ENCODE measurements around the gene CBX5.
A peak's percentile ranks its signal among the peaks of the same experiment; 100 is the strongest.

CBX5 gene

GRCh38 chr12:54200412-54200811, 79.5 kb downstream of the CBX5 start:
- Histone ChIP-seq H2BK12ac (ENCODE audit: low read length in 2 of 2) (no peak overlapping the region), H3K4me3 (ENCODE audit: insufficient read depth in 1 of 2, low read depth in 1 of 2, low read length in 2 of 2) (no peak overlapping the region), H3K4me1 (ENCODE audit: control insufficient read depth, insufficient read depth, low read depth, low read length) (peaks cover 2% of the 10 kb centered on the region), H2AFZ (ENCODE audit: low read depth, low read length) (no peak overlapping the region), H2BK120ac (ENCODE audit: low read depth, low read length) (no peak overlapping the region), H3K4ac (ENCODE audit: low read depth in 1 of 2, low read length in 2 of 2) (no peak overlapping the region), H3K4me2 (ENCODE audit: low read length, poor library complexity, severe bottlenecking) (no peak overlapping the region), H3K23ac (ENCODE audit: low read length in 2 of 2) (no peak overlapping the region), H4K8ac (ENCODE audit: low read length) (no peak overlapping the region), H3K9me3 (ENCODE audit: control insufficient read depth, low read length) (no peaks in the 10 kb centered on the region), H2AK5ac (ENCODE audit: low read length, severe bottlenecking) (no peak overlapping the region), H3K18ac (ENCODE audit: low read depth in 1 of 2, low read length in 2 of 2) (no peak overlapping the region), H2BK5ac (ENCODE audit: low read depth, low read length, poor library complexity, severe bottlenecking) (no peak overlapping the region), H3K36me3 (ENCODE audit: control insufficient read depth in 1 of 2, insufficient read depth in 2 of 2, low read depth in 1 of 2, low read length in 2 of 2) (no peaks in the 10 kb centered on the region), H3K9ac (ENCODE audit: low read length) (no peak overlapping the region), H2BK15ac (ENCODE audit: low read depth, poor library complexity, severe bottlenecking) (no peak overlapping the region), H3K14ac (ENCODE audit: low read length in 2 of 2) (no peak overlapping the region), H3K27ac (ENCODE audit: low read length, poor library complexity, severe bottlenecking) (no peak overlapping the region), H3K79me1 (replicated peaks; ENCODE audit: low read length, poor library complexity, severe bottlenecking) (no peaks in the 10 kb centered on the region), H3K27me3 (ENCODE audit: control insufficient read depth in 1 of 2, insufficient read depth in 1 of 2, low read length in 2 of 2) (peaks cover 7 to 33% of the 10 kb centered on the region in 2 experiments), H4K91ac (ENCODE audit: low read length) (no peak overlapping the region)
- DNase-seq = no peak
- 96% methylated on average over 5 of the region's 5 CpGs for whole genome bisulfite sequencing

GRCh38 chr12:54199917-54200316, 80.0 kb downstream of the CBX5 start:
- no peak overlapping the region for H3K4me2 ChIP-seq (ENCODE audit: low read length, poor library complexity, severe bottlenecking)
- peaks cover 2% of the 10 kb centered on the region for H3K4me1 ChIP-seq (ENCODE audit: control insufficient read depth, insufficient read depth, low read depth, low read length)
- no peak overlapping the region for H2BK120ac ChIP-seq (ENCODE audit: low read depth, low read length)
- peaks cover 3 to 31% of the 10 kb centered on the region in 2 experiments for H3K27me3 ChIP-seq (ENCODE audit: control insufficient read depth in 1 of 2, insufficient read depth in 1 of 2, low read length in 2 of 2)
- no peak for DNase-seq
- H2BK12ac ChIP-seq (ENCODE audit: low read length in 2 of 2) = no peak overlapping the region
- no peaks in the 10 kb centered on the region for H3K36me3 ChIP-seq (ENCODE audit: control insufficient read depth in 1 of 2, insufficient read depth in 2 of 2, low read depth in 1 of 2, low read length in 2 of 2)
- H3K79me1 ChIP-seq (replicated peaks; ENCODE audit: low read length, poor library complexity, severe bottlenecking) = no peaks in the 10 kb centered on the region
- WGBS = 86% methylated on average over 3 of the region's 3 CpGs
- H3K23ac ChIP-seq (ENCODE audit: low read length in 2 of 2) = no peak overlapping the region
- no peak overlapping the region for H2AFZ ChIP-seq (ENCODE audit: low read depth, low read length)
- H2BK15ac ChIP-seq (ENCODE audit: low read depth, poor library complexity, severe bottlenecking) = no peak overlapping the region
- H2AK5ac ChIP-seq (ENCODE audit: low read length, severe bottlenecking) = no peak overlapping the region
- H3K9ac ChIP-seq (ENCODE audit: low read length) = no peak overlapping the region
- H3K14ac ChIP-seq (ENCODE audit: low read length in 2 of 2) = no peak overlapping the region
- no peak overlapping the region for H3K18ac ChIP-seq (ENCODE audit: low read depth in 1 of 2, low read length in 2 of 2)
- no peak overlapping the region for H3K27ac ChIP-seq (ENCODE audit: low read length, poor library complexity, severe bottlenecking)
- H2BK5ac ChIP-seq (ENCODE audit: low read depth, low read length, poor library complexity, severe bottlenecking) = no peak overlapping the region
- no peak overlapping the region for H4K8ac ChIP-seq (ENCODE audit: low read length)
- H3K4ac ChIP-seq (ENCODE audit: low read depth in 1 of 2, low read length in 2 of 2) = no peak overlapping the region
- no peak overlapping the region for H3K4me3 ChIP-seq (ENCODE audit: insufficient read depth in 1 of 2, low read depth in 1 of 2, low read length in 2 of 2)
- no peak overlapping the region for H4K91ac ChIP-seq (ENCODE audit: low read length)
- H3K9me3 ChIP-seq (ENCODE audit: control insufficient read depth, low read length) = no peaks in the 10 kb centered on the region

- Histone ChIP-seq H3K9me3 (ENCODE audit: control insufficient read depth, low read length) (no peaks in the 10 kb centered on the region), H3K4me1 (ENCODE audit: control insufficient read depth, insufficient read depth, low read depth, low read length) (peaks cover 2% of the 10 kb centered on the region), H2BK120ac (ENCODE audit: low read depth, low read length) (no peak overlapping the region), H2BK15ac (ENCODE audit: low read depth, poor library complexity, severe bottlenecking) (no peak overlapping the region), H3K9ac (ENCODE audit: low read length) (no peak overlapping the region), H4K8ac (ENCODE audit: low read length) (no peak overlapping the region), H3K4me3 (ENCODE audit: insufficient read depth in 1 of 2, low read depth in 1 of 2, low read length in 2 of 2) (no peak overlapping the region), H3K18ac (ENCODE audit: low read depth in 1 of 2, low read length in 2 of 2) (no peak overlapping the region), H3K27ac (ENCODE audit: low read length, poor library complexity, severe bottlenecking) (no peak overlapping the region), H2AFZ (ENCODE audit: low read depth, low read length) (no peak overlapping the region), H2AK5ac (ENCODE audit: low read length, severe bottlenecking) (no peak overlapping the region), H3K27me3 (ENCODE audit: control insufficient read depth in 1 of 2, insufficient read depth in 1 of 2, low read length in 2 of 2) (peaks cover under 1 to 31% of the 10 kb centered on the region in 2 experiments), H3K23ac (ENCODE audit: low read length in 2 of 2) (no peak overlapping the region), H2BK12ac (ENCODE audit: low read length in 2 of 2) (no peak overlapping the region), H3K79me1 (replicated peaks; ENCODE audit: low read length, poor library complexity, severe bottlenecking) (no peaks in the 10 kb centered on the region), H3K36me3 (ENCODE audit: control insufficient read depth in 1 of 2, insufficient read depth in 2 of 2, low read depth in 1 of 2, low read length in 2 of 2) (no peaks in the 10 kb centered on the region), H3K4me2 (ENCODE audit: low read length, poor library complexity, severe bottlenecking) (no peak overlapping the region), H3K14ac (ENCODE audit: low read length in 2 of 2) (no peak overlapping the region), H3K4ac (ENCODE audit: low read depth in 1 of 2, low read length in 2 of 2) (no peak overlapping the region), H4K91ac (ENCODE audit: low read length) (no peak overlapping the region), H2BK5ac (ENCODE audit: low read depth, low read length, poor library complexity, severe bottlenecking) (no peak overlapping the region)
- 79% methylated on average over 6 of the region's 6 CpGs for WGBS
- no peak for DNase-seq
Measured at GRCh38 chr12:54199034-54199433, 80.9 kb downstream of the CBX5 start.

GRCh38 chr12:54197431-54197909, 82.5 kb downstream of the CBX5 start:
- H3K4ac ChIP-seq (ENCODE audit: low read depth in 1 of 2, low read length in 2 of 2) = no peak overlapping the region
- no peaks in the 10 kb centered on the region for H3K36me3 ChIP-seq (ENCODE audit: control insufficient read depth in 1 of 2, insufficient read depth in 2 of 2, low read depth in 1 of 2, low read length in 2 of 2)
- H3K27me3 ChIP-seq (ENCODE audit: control insufficient read depth in 1 of 2, insufficient read depth in 1 of 2, low read length in 2 of 2) = peaks cover 0 to 33% of the 10 kb centered on the region in 2 experiments
- H2BK12ac ChIP-seq (ENCODE audit: low read length in 2 of 2) = no peak overlapping the region
- no peak overlapping the region for H3K18ac ChIP-seq (ENCODE audit: low read depth in 1 of 2, low read length in 2 of 2)
- no peak overlapping the region for H2AK5ac ChIP-seq (ENCODE audit: low read length, severe bottlenecking)
- no peak overlapping the region for H4K8ac ChIP-seq (ENCODE audit: low read length)
- no peak overlapping the region for H2AFZ ChIP-seq (ENCODE audit: low read depth, low read length)
- H3K23ac ChIP-seq (ENCODE audit: low read length in 2 of 2) = no peak overlapping the region
- H3K79me1 ChIP-seq (replicated peaks; ENCODE audit: low read length, poor library complexity, severe bottlenecking) = no peaks in the 10 kb centered on the region
- no peak overlapping the region for H2BK5ac ChIP-seq (ENCODE audit: low read depth, low read length, poor library complexity, severe bottlenecking)
- no peak overlapping the region for H2BK15ac ChIP-seq (ENCODE audit: low read depth, poor library complexity, severe bottlenecking)
- peak overlapping the region in 1 of 2 experiments; percentile 78 for H3K14ac ChIP-seq (ENCODE audit: low read length in 2 of 2)
- peak overlapping the region; percentile 40 for H3K9ac ChIP-seq (ENCODE audit: low read length)
- H3K4me3 ChIP-seq (ENCODE audit: insufficient read depth in 1 of 2, low read depth in 1 of 2, low read length in 2 of 2) = no peak overlapping the region
- H3K27ac ChIP-seq (ENCODE audit: low read length, poor library complexity, severe bottlenecking) = no peak overlapping the region
- no peaks in the 10 kb centered on the region for H3K9me3 ChIP-seq (ENCODE audit: control insufficient read depth, low read length)
- H3K4me1 ChIP-seq (ENCODE audit: control insufficient read depth, insufficient read depth, low read depth, low read length) = peaks cover 2% of the 10 kb centered on the region
- no peak overlapping the region for H2BK120ac ChIP-seq (ENCODE audit: low read depth, low read length)
- 33% methylated on average over 8 of the region's 8 CpGs for WGBS
- DNase-seq = peak; percentile 21
- no peak overlapping the region for H4K91ac ChIP-seq (ENCODE audit: low read length)
- no peak overlapping the region for H3K4me2 ChIP-seq (ENCODE audit: low read length, poor library complexity, severe bottlenecking)

All from mesenchymal stem cell (in vitro differentiated cells and primary cell).